ENCODE measurements around the gene RGS3. TPM values are rescaled to one million over a fixed set of nuclear protein-coding genes. Genes with fewer than 3 reads are reported as not detected.
A peak's percentile ranks its signal among the peaks of the same experiment; 100 is the strongest.

Gene RGS3
- total and polyA plus RNA-seq, 2 donors (not counting 3 experiments of a cell fraction or from before 2014, with no cell fraction given), result 356 to 416 TPM

DNA sequence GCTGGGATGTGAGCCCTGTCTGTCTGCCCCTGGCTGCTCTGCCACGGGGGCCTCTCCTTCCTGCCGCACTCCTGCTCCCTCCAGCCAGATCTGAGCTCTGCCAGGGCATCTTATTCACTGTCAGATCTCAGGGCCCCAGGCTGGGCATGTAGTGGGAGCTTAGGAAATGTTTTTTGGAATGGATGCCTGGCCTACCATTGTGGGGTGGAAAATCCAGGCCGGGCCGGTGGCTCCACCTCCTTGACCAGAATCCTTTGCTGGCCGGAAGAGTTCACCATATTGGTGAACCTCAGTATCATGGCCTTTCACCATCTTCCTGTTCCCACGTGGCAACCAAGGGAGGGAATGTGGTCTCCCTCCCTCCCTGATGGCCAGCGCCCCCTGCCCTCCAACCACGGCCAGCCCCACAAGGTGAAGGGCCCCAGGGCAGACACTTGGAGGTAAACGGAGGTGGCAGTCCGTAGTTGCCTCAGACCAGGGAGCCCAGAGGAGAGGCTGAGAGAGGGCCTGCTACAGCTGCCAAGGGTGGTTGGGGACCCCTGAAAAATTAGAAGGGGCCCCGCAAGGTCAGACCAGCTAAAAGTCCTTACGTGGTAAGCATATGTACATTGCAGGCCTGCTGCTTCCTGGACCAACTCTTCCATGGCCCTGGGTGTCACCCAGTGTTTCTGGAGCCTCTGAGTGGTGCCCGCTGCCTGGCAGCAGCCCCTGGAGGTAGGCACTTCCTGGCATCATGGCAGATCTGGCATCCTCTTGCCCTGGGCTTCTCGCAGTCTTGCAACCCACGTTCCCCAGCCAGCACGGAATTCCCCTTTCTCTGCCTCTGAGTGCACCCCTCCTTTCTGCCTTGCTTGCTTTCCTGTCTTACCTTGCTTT lies 153.3 kb downstream of the RGS3 start:
- Histone ChIP-seq H3K36me3 (ENCODE audit: control insufficient read depth in 2 of 2, extremely low read depth in 1 of 2, insufficient read depth in 2 of 2, low read length in 2 of 2) (no peaks in the 10 kb centered on the region), H3K79me2 (ENCODE audit: control insufficient read depth, insufficient read depth, low read length) (peaks cover 6% of the 10 kb centered on the region), H3K27ac (ENCODE audit: insufficient read depth, low read depth, low read length) (no peak overlapping the region), H3K9ac (replicated peaks; ENCODE audit: extremely low read depth, insufficient read depth, low read length) (no peak overlapping the region), H3K9me3 (replicated peaks; ENCODE audit: control insufficient read depth, insufficient read depth, low read length) (no peaks in the 10 kb centered on the region), H3K9me1 (replicated peaks; ENCODE audit: control insufficient read depth, extremely low read depth, insufficient read depth, low read length) (no peaks in the 10 kb centered on the region), H3K27me3 (ENCODE audit: control insufficient read depth in 2 of 2, insufficient read depth in 2 of 2, low read length in 2 of 2) (no peaks in the 10 kb centered on the region), H3K4me1 (ENCODE audit: control insufficient read depth, extremely low read depth, insufficient read depth, low read length) (peaks cover 45% of the 10 kb centered on the region), H3K4me3 (replicated peaks in 1 of 3; ENCODE audit: insufficient read depth in 1 of 3, low read depth in 1 of 3, low read length in 3 of 3) (no peak overlapping the region), H4K20me1 (replicated peaks; ENCODE audit: control insufficient read depth, extremely low read depth, insufficient read depth, low read length) (no peaks in the 10 kb centered on the region), H3K4me2 (ENCODE audit: insufficient read depth, low read length) (no peak overlapping the region), H2AFZ (ENCODE audit: low read depth, low read length) (peak overlapping the region; percentile 10)
- no peak for TF ChIP-seq POLR2AphosphoS5 (IDR thresholded peaks at IDR 0.05; ENCODE audit: insufficient read depth, low read depth, low read length)
- TF ChIP-seq, protein P1, sequence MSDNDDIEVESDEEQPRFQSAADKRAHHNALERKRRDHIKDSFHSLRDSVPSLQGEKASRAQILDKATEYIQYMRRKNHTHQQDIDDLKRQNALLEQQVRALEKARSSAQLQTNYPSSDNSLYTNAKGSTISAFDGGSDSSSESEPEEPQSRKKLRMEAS (IDR thresholded peaks at IDR 0.05; ENCODE audit: insufficient read depth, insufficient read length), result no peak
- FAIRE-seq, result no peak
- ChIA-PET CTCF (interaction anchor here (0.7 to 2.8 kb wide), 4 partner anchors 10 to 38 kb away, joined by 3 to 19 read pairs (median 4); no protein-coding TSS in a partner anchor), POLR2A (interaction anchor here (1.1 to 1.3 kb wide), 2 partner anchors 18 to 38 kb away, joined by 4 to 6 read pairs; no protein-coding TSS in a partner anchor)
- no TSS peak for BruUV-seq (replicated peaks)
- intact Hi-C loops (cut with micrococcal nuclease), result no loop called here
- dilution Hi-C loops (cut with MboI; ENCODE audit: extremely low pct_ligation_motif_present, low sequenced_read_pairs), result no loop called here
- DNase-seq (ENCODE audit: low read depth, low spot score), result no peak

DNA sequence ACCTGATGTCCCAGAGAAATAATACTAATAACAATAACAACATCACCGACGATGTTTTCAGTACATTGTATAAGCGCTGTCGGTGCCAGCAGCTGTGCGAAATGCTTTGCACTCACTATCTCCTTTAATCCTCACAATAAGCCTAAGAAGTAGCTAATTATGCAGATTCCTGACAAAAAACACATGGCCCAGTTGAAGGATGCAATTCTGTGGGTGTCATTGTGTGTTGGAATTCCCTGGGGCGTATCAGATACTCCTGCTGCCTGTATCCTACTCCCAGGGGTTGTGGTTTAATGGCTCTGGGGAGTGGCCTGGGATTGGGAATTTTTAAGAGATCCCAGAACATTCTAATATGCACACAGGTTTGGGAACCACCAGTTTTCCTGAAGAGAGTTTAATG lies 154.0 kb downstream of the RGS3 start:
- Histone ChIP-seq H3K27me3 (ENCODE audit: control insufficient read depth in 2 of 2, insufficient read depth in 2 of 2, low read length in 2 of 2) (no peaks in the 10 kb centered on the region), H3K9ac (replicated peaks; ENCODE audit: extremely low read depth, insufficient read depth, low read length) (no peak overlapping the region), H4K20me1 (replicated peaks; ENCODE audit: control insufficient read depth, extremely low read depth, insufficient read depth, low read length) (no peaks in the 10 kb centered on the region), H3K4me1 (ENCODE audit: control insufficient read depth, extremely low read depth, insufficient read depth, low read length) (peaks cover 52% of the 10 kb centered on the region), H3K4me2 (ENCODE audit: insufficient read depth, low read length) (no peak overlapping the region), H3K27ac (ENCODE audit: insufficient read depth, low read depth, low read length) (no peak overlapping the region), H3K4me3 (replicated peaks in 1 of 3; ENCODE audit: insufficient read depth in 1 of 3, low read depth in 1 of 3, low read length in 3 of 3) (no peak overlapping the region), H3K36me3 (ENCODE audit: control insufficient read depth in 2 of 2, extremely low read depth in 1 of 2, insufficient read depth in 2 of 2, low read length in 2 of 2) (no peaks in the 10 kb centered on the region), H3K79me2 (ENCODE audit: control insufficient read depth, insufficient read depth, low read length) (peaks cover 6% of the 10 kb centered on the region), H3K9me1 (replicated peaks; ENCODE audit: control insufficient read depth, extremely low read depth, insufficient read depth, low read length) (no peaks in the 10 kb centered on the region), H2AFZ (ENCODE audit: low read depth, low read length) (no peak overlapping the region), H3K9me3 (replicated peaks; ENCODE audit: control insufficient read depth, insufficient read depth, low read length) (no peaks in the 10 kb centered on the region)
- intact Hi-C loops (cut with micrococcal nuclease) (no loop called here), dilution Hi-C loops (cut with MboI; ENCODE audit: extremely low pct_ligation_motif_present, low sequenced_read_pairs) (no loop called here)
- ChIA-PET POLR2A (interaction anchor here (1.1 to 1.3 kb wide), 2 partner anchors 19 to 38 kb away, joined by 4 to 6 read pairs; no protein-coding TSS in a partner anchor), CTCF (interaction anchor here (0.6 kb wide), 1 partner anchor 15 kb away, joined by 3 read pairs; no protein-coding TSS in a partner anchor)
- no TSS peak for BruUV-seq (replicated peaks)
- peak; percentile 44 for FAIRE-seq
- DNase-seq (ENCODE audit: low read depth, low spot score), result no peak
- TF ChIP-seq EZH2 (IDR thresholded peaks at IDR 0.05; ENCODE audit: borderline replicate concordance, low read depth, low read length, severe bottlenecking) (no peak), FOS (IDR thresholded peaks at IDR 0.05; ENCODE audit: borderline replicate concordance, insufficient read depth, low read length) (no peak), MYC (IDR thresholded peaks at IDR 0.05; ENCODE audit: low read depth, low read length) (no peak), GATA2 (IDR thresholded peaks at IDR 0.05; ENCODE audit: insufficient read depth, insufficient read length, low read depth, low read length) (no peak), POLR2AphosphoS5 (IDR thresholded peaks at IDR 0.05; ENCODE audit: insufficient read depth, low read depth, low read length) (no peak), JUN (IDR thresholded peaks at IDR 0.05; ENCODE audit: borderline replicate concordance, insufficient read depth, insufficient read length, low read depth) (no peak), POLR2A (IDR thresholded peaks at IDR 0.05; ENCODE audit: low read depth, low read length) (no peak)
- TF ChIP-seq, protein P2, sequence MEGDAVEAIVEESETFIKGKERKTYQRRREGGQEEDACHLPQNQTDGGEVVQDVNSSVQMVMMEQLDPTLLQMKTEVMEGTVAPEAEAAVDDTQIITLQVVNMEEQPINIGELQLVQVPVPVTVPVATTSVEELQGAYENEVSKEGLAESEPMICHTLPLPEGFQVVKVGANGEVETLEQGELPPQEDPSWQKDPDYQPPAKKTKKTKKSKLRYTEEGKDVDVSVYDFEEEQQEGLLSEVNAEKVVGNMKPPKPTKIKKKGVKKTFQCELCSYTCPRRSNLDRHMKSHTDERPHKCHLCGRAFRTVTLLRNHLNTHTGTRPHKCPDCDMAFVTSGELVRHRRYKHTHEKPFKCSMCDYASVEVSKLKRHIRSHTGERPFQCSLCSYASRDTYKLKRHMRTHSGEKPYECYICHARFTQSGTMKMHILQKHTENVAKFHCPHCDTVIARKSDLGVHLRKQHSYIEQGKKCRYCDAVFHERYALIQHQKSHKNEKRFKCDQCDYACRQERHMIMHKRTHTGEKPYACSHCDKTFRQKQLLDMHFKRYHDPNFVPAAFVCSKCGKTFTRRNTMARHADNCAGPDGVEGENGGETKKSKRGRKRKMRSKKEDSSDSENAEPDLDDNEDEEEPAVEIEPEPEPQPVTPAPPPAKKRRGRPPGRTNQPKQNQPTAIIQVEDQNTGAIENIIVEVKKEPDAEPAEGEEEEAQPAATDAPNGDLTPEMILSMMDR (IDR thresholded peaks at IDR 0.05; ENCODE audit: extremely low read depth in 1 of 2, insufficient read depth in 1 of 2, low read depth in 1 of 2, low read length in 2 of 2), result no peak
- TF ChIP-seq, protein P1 (IDR thresholded peaks at IDR 0.05; ENCODE audit: insufficient read depth, insufficient read length), result no peak
